ENCODE data around the gene SLC37A2. TPM values are rescaled to one million over a fixed set of nuclear protein-coding genes. Genes with fewer than 3 reads are reported as not detected.

SLC37A2 gene
- total and polyA plus RNA-seq, 2 of the 13 experiments (the other 11 are each of a cell fraction or from before 2014, with no cell fraction given) = 4.6 to 7.1 TPM

DNA sequence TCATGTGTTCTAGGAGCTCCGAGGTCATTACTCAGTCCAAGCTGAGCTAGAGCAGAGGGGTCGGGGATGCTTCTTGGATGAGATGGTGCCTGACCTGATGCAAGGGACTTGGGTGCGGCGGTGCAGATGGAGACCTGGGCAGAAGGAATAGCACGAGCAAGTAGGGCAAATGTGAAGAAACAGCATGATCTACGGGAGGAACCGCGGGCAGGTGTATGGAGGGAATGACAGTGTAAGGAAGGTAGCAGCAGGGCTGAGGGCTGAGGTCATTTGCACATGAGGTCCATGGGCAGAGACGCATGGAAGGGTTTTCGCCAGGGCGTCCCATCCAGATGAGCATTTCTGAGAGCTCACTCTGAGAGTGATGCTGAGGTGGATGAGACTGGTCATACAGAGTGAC lies 14.9 kb downstream of the SLC37A2 start:
- DNase-seq (ENCODE audit: low spot score) = no peak
- ATAC-seq = no peak
- no peaks in the 10 kb centered on the region for H4K20me1 ChIP-seq (ENCODE audit: insufficient read depth, low read length)
- H3K9ac ChIP-seq (ENCODE audit: insufficient read depth, low read depth, low read length) = no peak overlapping the region
- no peak overlapping the region for H3K4me3 ChIP-seq (replicated peaks in 1 of 3; ENCODE audit: insufficient read depth in 1 of 3, low read depth in 2 of 3, low read length in 3 of 3)
- CTCF ChIA-PET (ENCODE audit: low intra/inter-chr PET ratio, low total read pairs) = no interaction called here
- no peak overlapping the region for H3K27ac ChIP-seq (ENCODE audit: extremely low read length, insufficient read depth, low read length)
- BruUV-seq (replicated peaks) = no TSS peak
- H2AFZ ChIP-seq (ENCODE audit: low read length) = no peak overlapping the region
- in situ Hi-C loops (cut with HindIII; ENCODE audit: extremely low pct_ligation_motif_present, low pct_unique_long_range_greater_than_20kb) (no loop called here), intact Hi-C loops (cut with micrococcal nuclease; ENCODE audit: unreplicated experiment) (no loop called here)
- TF ChIP-seq ZNF501 (CRISPR knock-in tag; IDR thresholded peaks at IDR 0.05) = no peak
- TF ChIP-seq ZNF614 (CRISPR knock-in tag; IDR thresholded peaks at IDR 0.05; ENCODE audit: borderline replicate concordance) = no peak
- TF ChIP-seq NFIC (IDR thresholded peaks at IDR 0.05; ENCODE audit: low read length) = no peak
- TF ChIP-seq, protein P1, sequence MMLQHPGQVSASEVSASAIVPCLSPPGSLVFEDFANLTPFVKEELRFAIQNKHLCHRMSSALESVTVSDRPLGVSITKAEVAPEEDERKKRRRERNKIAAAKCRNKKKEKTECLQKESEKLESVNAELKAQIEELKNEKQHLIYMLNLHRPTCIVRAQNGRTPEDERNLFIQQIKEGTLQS (CRISPR knock-in tag; IDR thresholded peaks at IDR 0.05) = no peak
- TF ChIP-seq, protein P2, sequence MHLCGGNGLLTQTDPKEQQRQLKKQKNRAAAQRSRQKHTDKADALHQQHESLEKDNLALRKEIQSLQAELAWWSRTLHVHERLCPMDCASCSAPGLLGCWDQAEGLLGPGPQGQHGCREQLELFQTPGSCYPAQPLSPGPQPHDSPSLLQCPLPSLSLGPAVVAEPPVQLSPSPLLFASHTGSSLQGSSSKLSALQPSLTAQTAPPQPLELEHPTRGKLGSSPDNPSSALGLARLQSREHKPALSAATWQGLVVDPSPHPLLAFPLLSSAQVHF (CRISPR knock-in tag; IDR thresholded peaks at IDR 0.05) = no peak
- TF ChIP-seq ZNF790 (CRISPR knock-in tag; IDR thresholded peaks at IDR 0.05; ENCODE audit: borderline replicate concordance) = no peak
- no peaks in the 10 kb centered on the region for H3K36me3 ChIP-seq (replicated peaks in 1 of 2; ENCODE audit: control insufficient read depth in 1 of 2, insufficient read depth in 2 of 2, low read length in 2 of 2)
- no peaks in the 10 kb centered on the region for H3K79me2 ChIP-seq (ENCODE audit: insufficient read depth, low read length)
- H3K9me3 ChIP-seq (ENCODE audit: low read length) = no peaks in the 10 kb centered on the region
- FAIRE-seq = no peak
- 90% methylated on average over 11 of the region's 11 CpGs for WGBS (ENCODE audit: low lambda C conversion rate)
- peaks cover 38% of the 10 kb centered on the region for H3K4me1 ChIP-seq (ENCODE audit: insufficient read depth, low read length)
- no peak overlapping the region for H3K4me2 ChIP-seq (ENCODE audit: low read depth, low read length)
- POLR2A ChIA-PET = interaction anchor here (1.6 kb wide), 1 partner anchor 124 kb away, joined by 3 read pairs; the partner anchor contains the start of gene CCDC15
- H3K27me3 ChIP-seq (ENCODE audit: control insufficient read depth in 1 of 2, insufficient read depth in 2 of 2, low read length in 2 of 2) = peaks cover 0 to 4% of the 10 kb centered on the region in 2 experiments; a peak in 1 of 5 replicates

GRCh38 chr11:125078516-125079140 lies 15.5 kb downstream of the SLC37A2 start:
- in situ Hi-C loops (cut with HindIII; ENCODE audit: extremely low pct_ligation_motif_present, low pct_unique_long_range_greater_than_20kb) (no loop called here), intact Hi-C loops (cut with micrococcal nuclease; ENCODE audit: unreplicated experiment) (no loop called here)
- no peaks in the 10 kb centered on the region for H3K9me3 ChIP-seq (ENCODE audit: low read length)
- H3K27ac ChIP-seq (ENCODE audit: extremely low read length, insufficient read depth, low read length) = no peak overlapping the region
- H3K4me3 ChIP-seq (replicated peaks in 1 of 3; ENCODE audit: insufficient read depth in 1 of 3, low read depth in 2 of 3, low read length in 3 of 3) = no peak overlapping the region
- no peak overlapping the region for H2AFZ ChIP-seq (ENCODE audit: low read length)
- DNase-seq (ENCODE audit: low spot score) (no peak), FAIRE-seq (no peak), ATAC-seq (no peak)
- ChIA-PET CTCF (ENCODE audit: low intra/inter-chr PET ratio, low total read pairs) (no interaction called here), POLR2A (no interaction called here)
- WGBS (ENCODE audit: low lambda C conversion rate) = 83% methylated on average over 14 of the region's 14 CpGs
- no peaks in the 10 kb centered on the region for H3K36me3 ChIP-seq (replicated peaks in 1 of 2; ENCODE audit: control insufficient read depth in 1 of 2, insufficient read depth in 2 of 2, low read length in 2 of 2)
- peaks cover 0 to 4% of the 10 kb centered on the region in 2 experiments; a peak in 1 of 5 replicates for H3K27me3 ChIP-seq (ENCODE audit: control insufficient read depth in 1 of 2, insufficient read depth in 2 of 2, low read length in 2 of 2)
- H3K4me1 ChIP-seq (ENCODE audit: insufficient read depth, low read length) = peaks cover 41% of the 10 kb centered on the region
- no peak overlapping the region for H3K4me2 ChIP-seq (ENCODE audit: low read depth, low read length)
- BruUV-seq (replicated peaks) = no TSS peak
- H4K20me1 ChIP-seq (ENCODE audit: insufficient read depth, low read length) = no peaks in the 10 kb centered on the region
- no peaks in the 10 kb centered on the region for H3K79me2 ChIP-seq (ENCODE audit: insufficient read depth, low read length)
- no peak overlapping the region for H3K9ac ChIP-seq (ENCODE audit: insufficient read depth, low read depth, low read length)
- TF ChIP-seq IKZF5 (CRISPR knock-in tag; IDR thresholded peaks at IDR 0.05) (no peak), ZNF776 (CRISPR knock-in tag; IDR thresholded peaks at IDR 0.05) (no peak), ZNF644 (CRISPR knock-in tag; IDR thresholded peaks at IDR 0.05; ENCODE audit: low read depth) (no peak), FOSL2 (CRISPR knock-in tag; IDR thresholded peaks at IDR 0.05) (no peak), XRCC5 (optimal IDR thresholded peaks at IDR 0.05; ENCODE audit: low read length) (no peak), KAT8 (CRISPR knock-in tag; IDR thresholded peaks at IDR 0.05) (no peak)
- TF ChIP-seq, protein P3, sequence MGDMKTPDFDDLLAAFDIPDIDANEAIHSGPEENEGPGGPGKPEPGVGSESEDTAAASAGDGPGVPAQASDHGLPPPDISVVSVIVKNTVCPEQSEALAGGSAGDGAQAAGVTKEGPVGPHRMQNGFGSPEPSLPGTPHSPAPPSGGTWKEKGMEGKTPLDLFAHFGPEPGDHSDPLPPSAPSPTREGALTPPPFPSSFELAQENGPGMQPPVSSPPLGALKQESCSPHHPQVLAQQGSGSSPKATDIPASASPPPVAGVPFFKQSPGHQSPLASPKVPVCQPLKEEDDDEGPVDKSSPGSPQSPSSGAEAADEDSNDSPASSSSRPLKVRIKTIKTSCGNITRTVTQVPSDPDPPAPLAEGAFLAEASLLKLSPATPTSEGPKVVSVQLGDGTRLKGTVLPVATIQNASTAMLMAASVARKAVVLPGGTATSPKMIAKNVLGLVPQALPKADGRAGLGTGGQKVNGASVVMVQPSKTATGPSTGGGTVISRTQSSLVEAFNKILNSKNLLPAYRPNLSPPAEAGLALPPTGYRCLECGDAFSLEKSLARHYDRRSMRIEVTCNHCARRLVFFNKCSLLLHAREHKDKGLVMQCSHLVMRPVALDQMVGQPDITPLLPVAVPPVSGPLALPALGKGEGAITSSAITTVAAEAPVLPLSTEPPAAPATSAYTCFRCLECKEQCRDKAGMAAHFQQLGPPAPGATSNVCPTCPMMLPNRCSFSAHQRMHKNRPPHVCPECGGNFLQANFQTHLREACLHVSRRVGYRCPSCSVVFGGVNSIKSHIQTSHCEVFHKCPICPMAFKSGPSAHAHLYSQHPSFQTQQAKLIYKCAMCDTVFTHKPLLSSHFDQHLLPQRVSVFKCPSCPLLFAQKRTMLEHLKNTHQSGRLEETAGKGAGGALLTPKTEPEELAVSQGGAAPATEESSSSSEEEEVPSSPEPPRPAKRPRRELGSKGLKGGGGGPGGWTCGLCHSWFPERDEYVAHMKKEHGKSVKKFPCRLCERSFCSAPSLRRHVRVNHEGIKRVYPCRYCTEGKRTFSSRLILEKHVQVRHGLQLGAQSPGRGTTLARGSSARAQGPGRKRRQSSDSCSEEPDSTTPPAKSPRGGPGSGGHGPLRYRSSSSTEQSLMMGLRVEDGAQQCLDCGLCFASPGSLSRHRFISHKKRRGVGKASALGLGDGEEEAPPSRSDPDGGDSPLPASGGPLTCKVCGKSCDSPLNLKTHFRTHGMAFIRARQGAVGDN (CRISPR knock-in tag; IDR thresholded peaks at IDR 0.05) = no peak
